ENCODE measurements around the gene GIMAP5. TPM values are rescaled to one million over a fixed set of nuclear protein-coding genes. Genes with fewer than 3 reads are reported as not detected.
"Not testable (repeated sequence)": the region's sequence is repeated elsewhere in the genome, so short reads cannot be mapped to it uniquely, and the experiment has no call there.

Gene GIMAP5
- total and polyA plus RNA-seq, 3 donors from 2014 or later, result 8.4 to 13.6 (median 10.6) TPM

GRCh38 chr7:150769768-150770167 lies 32.5 kb downstream of the GIMAP5 start:
- no peaks in the 10 kb centered on the region for H3K4me1 ChIP-seq
- H3K27me3 ChIP-seq, result no peaks in the 10 kb centered on the region
- no peak for DNase-seq
- no peak overlapping the region for H3K4me3 ChIP-seq
- H3K9me3 ChIP-seq, result no peaks in the 10 kb centered on the region
- TF ChIP-seq POLR2A (IDR thresholded peaks at IDR 0.05) (no peak), CTCF (IDR thresholded peaks at IDR 0.05) (no peak)
- 89 to 93% methylated on average over 4 of the region's 4 CpGs for WGBS, 2 donors
- intact Hi-C loops (cut with DNase I; ENCODE audit: low total_unique reads), result no loop called here
- no peak overlapping the region for H3K27ac ChIP-seq
- H3K36me3 ChIP-seq (ENCODE audit: low read depth, missing control alignments), result no peaks in the 10 kb centered on the region

GRCh38 chr7:150774131-150774530 lies 36.9 kb downstream of the GIMAP5 start:
- H3K4me1 ChIP-seq; DNase-seq; H3K4me3 ChIP-seq; H3K9me3 ChIP-seq; H3K27ac ChIP-seq; intact Hi-C loops (cut with DNase I; ENCODE audit: low total_unique reads); H3K27me3 ChIP-seq; H3K36me3 ChIP-seq (ENCODE audit: low read depth, missing control alignments): not testable (repeated sequence)
- WGBS, 2 donors, result 88 to 92% methylated on average over 1 of the region's 1 CpG

GRCh38 chr7:150778014-150778737 lies 41.0 kb downstream of the GIMAP5 start:
- Histone ChIP-seq H3K4me1 (no peaks in the 10 kb centered on the region), H3K9me3 (no peaks in the 10 kb centered on the region), H3K36me3 (ENCODE audit: low read depth, missing control alignments) (no peaks in the 10 kb centered on the region), H3K27ac (no peak overlapping the region), H3K27me3 (no peaks in the 10 kb centered on the region), H3K4me3 (no peak overlapping the region)
- no peak for DNase-seq
- intact Hi-C loops (cut with DNase I; ENCODE audit: low total_unique reads), result no loop called here
- no peak for TF ChIP-seq CTCF (IDR thresholded peaks at IDR 0.05)
- no peak for TF ChIP-seq POLR2A (IDR thresholded peaks at IDR 0.05)
- 64 to 68% methylated on average over 8 of the region's 8 CpGs for WGBS, 2 donors

GRCh38 chr7:150778738-150779301 lies 41.6 kb downstream of the GIMAP5 start:
- WGBS, 2 donors, result 8 to 9% methylated on average over 12 of the region's 12 CpGs
- H3K4me3 ChIP-seq, result no peak overlapping the region
- no peaks in the 10 kb centered on the region for H3K36me3 ChIP-seq (ENCODE audit: low read depth, missing control alignments)
- no peaks in the 10 kb centered on the region for H3K27me3 ChIP-seq
- H3K27ac ChIP-seq, result no peak overlapping the region
- H3K4me1 ChIP-seq, result no peaks in the 10 kb centered on the region
- no peaks in the 10 kb centered on the region for H3K9me3 ChIP-seq
- DNase-seq, result peak; percentile 93
- intact Hi-C loops (cut with DNase I; ENCODE audit: low total_unique reads), result no loop called here
- no peak for TF ChIP-seq POLR2A (IDR thresholded peaks at IDR 0.05)
- TF ChIP-seq CTCF (IDR thresholded peaks at IDR 0.05), result peak; percentile 82 to 87 (median 86)

- 61 to 75% methylated on average over 3 of the region's 3 CpGs for WGBS, 2 donors
- no peak for TF ChIP-seq CTCF (IDR thresholded peaks at IDR 0.05)
- no peak for TF ChIP-seq POLR2A (IDR thresholded peaks at IDR 0.05)
These were observed 43.1 kb downstream of the GIMAP5 start for GRCh38 chr7:150780292-150780691.

More at GRCh38 chr7:150780292-150780691, 43.1 kb downstream of the GIMAP5 start:
- no peak overlapping the region for H3K27ac ChIP-seq
- H3K9me3 ChIP-seq, result no peaks in the 10 kb centered on the region
- H3K36me3 ChIP-seq (ENCODE audit: low read depth, missing control alignments), result no peaks in the 10 kb centered on the region
- no peak overlapping the region for H3K4me3 ChIP-seq
- peaks cover 10% of the 10 kb centered on the region for H3K4me1 ChIP-seq
- no peaks in the 10 kb centered on the region for H3K27me3 ChIP-seq
- intact Hi-C loops (cut with DNase I; ENCODE audit: low total_unique reads), result no loop called here
- no peak for DNase-seq
